Chondrocyte (in vitro differentiated cells): ENCODE results near the gene DGAT2L6. TPM values are rescaled to one million over a fixed set of nuclear protein-coding genes. Genes with fewer than 3 reads are reported as not detected.

Experiments used
- DNase-seq: peaks from one replicate; pipeline ENCODE4 v3.0.0; 2021; ENCODE audit warnings: mixed read lengths, low spot score
- H3K27ac Mint-ChIP-seq: one replicate; pipeline ENCODE4 v1.8.0; 2021; ENCODE audit warnings: mild to moderate bottlenecking, moderate library complexity, mixed read lengths; ENCODE audit not compliant: unreplicated experiment
- H3K27me3 Mint-ChIP-seq: 2 replicates; pipeline ENCODE4 v1.8.0; 2021; ENCODE audit warnings: low read depth, mixed read lengths
- H3K36me3 Mint-ChIP-seq: 2 replicates; pipeline ENCODE4 v1.8.0; 2021; ENCODE audit warnings: low read depth, mixed read lengths
- H3K4me1 Mint-ChIP-seq: 2 replicates; pipeline ENCODE4 v1.8.0; 2021; ENCODE audit warnings: low read depth, mild to moderate bottlenecking, mixed read lengths
- H3K4me3 Mint-ChIP-seq: one replicate; pipeline ENCODE4 v1.8.0; 2021; ENCODE audit warnings: mild to moderate bottlenecking, moderate library complexity, mixed read lengths; ENCODE audit not compliant: unreplicated experiment
- H3K9me3 Mint-ChIP-seq: 2 replicates; pipeline ENCODE4 v1.8.0; 2021; ENCODE audit warnings: low read depth, mixed read lengths
- CTCF ChIP-seq: fragments of 200-600 bp; sonication (generic); IDR thresholded peaks from 2 replicates; pipeline ENCODE4 v1.5.0; 2021; ENCODE audit warnings: antibody characterized with exemption, mild to moderate bottlenecking, moderate library complexity
- long read RNA-seq: library from polyadenylated mRNA; stranded (forward); transcript quantifications from one replicate; pipeline ENCODE4 v2.0.0, GENCODE V29; 2021
- total RNA-seq: library from RNA; stranded (reverse); gene quantifications from 3 replicates; pipeline ENCODE4 v1.2.1, GENCODE V29; 2021

The DGAT2L6 gene
- total RNA-seq = not detected in 3 replicates
- long read RNA-seq = 0 reads

GRCh38 chrX:70176938-70177533 lies at the start of gene DGAT2L6:
Gene DGAT2L6, plus strand, starts transcription at chrX:70177483. Its CDS starts 100 bp downstream, at chrX:70177583.
- DNase-seq = no peak
- H3K4me1 Mint-ChIP-seq = no peaks in the 10 kb centered on the region
- H3K27me3 Mint-ChIP-seq = no peaks in the 10 kb centered on the region
- no peak within 1 kb of the TSS for H3K4me3 Mint-ChIP-seq
- H3K27ac Mint-ChIP-seq = no peak within 1 kb of the TSS
- no peak for TF ChIP-seq CTCF
- H3K9me3 Mint-ChIP-seq = peaks cover 17% of the 10 kb centered on the region
- no peaks in the 10 kb centered on the region for H3K36me3 Mint-ChIP-seq

- Mint-ChIP-seq H3K9me3 (peaks cover 13% of the 10 kb centered on the region), H3K36me3 (no peaks in the 10 kb centered on the region), H3K4me1 (no peaks in the 10 kb centered on the region), H3K4me3 (no peak overlapping the region), H3K27ac (no peak overlapping the region), H3K27me3 (no peaks in the 10 kb centered on the region)
- no peak for TF ChIP-seq CTCF
- DNase-seq = no peak
Observed at GRCh38 chrX:70128071-70128470, 49.2 kb upstream of the DGAT2L6 start.

GRCh38 chrX:70129816-70130215 lies 47.5 kb upstream of the DGAT2L6 start:
- Mint-ChIP-seq H3K4me3 (no peak overlapping the region), H3K36me3 (no peaks in the 10 kb centered on the region), H3K27ac (no peak overlapping the region), H3K27me3 (no peaks in the 10 kb centered on the region), H3K4me1 (peaks cover 6% of the 10 kb centered on the region), H3K9me3 (peaks cover 5% of the 10 kb centered on the region)
- no peak for TF ChIP-seq CTCF
- DNase-seq = no peak

GRCh38 chrX:70132224-70132623 lies 45.1 kb upstream of the DGAT2L6 start:
- Mint-ChIP-seq H3K4me1 (peaks cover 15% of the 10 kb centered on the region), H3K36me3 (no peaks in the 10 kb centered on the region), H3K9me3 (no peaks in the 10 kb centered on the region), H3K27ac (no peak overlapping the region), H3K27me3 (no peaks in the 10 kb centered on the region), H3K4me3 (no peak overlapping the region)
- TF ChIP-seq CTCF = no peak
- DNase-seq = no peak

GRCh38 chrX:70132877-70133302 lies 44.4 kb upstream of the DGAT2L6 start:
- peak overlapping the region; percentile 97 for H3K4me3 Mint-ChIP-seq
- no peak for DNase-seq
- no peaks in the 10 kb centered on the region for H3K9me3 Mint-ChIP-seq
- peaks cover 15% of the 10 kb centered on the region for H3K4me1 Mint-ChIP-seq
- no peaks in the 10 kb centered on the region for H3K36me3 Mint-ChIP-seq
- peak overlapping the region; percentile 95 for H3K27ac Mint-ChIP-seq
- no peak for TF ChIP-seq CTCF
- no peaks in the 10 kb centered on the region for H3K27me3 Mint-ChIP-seq
